Measurements from ENCODE around the gene DLX4.

DNA sequence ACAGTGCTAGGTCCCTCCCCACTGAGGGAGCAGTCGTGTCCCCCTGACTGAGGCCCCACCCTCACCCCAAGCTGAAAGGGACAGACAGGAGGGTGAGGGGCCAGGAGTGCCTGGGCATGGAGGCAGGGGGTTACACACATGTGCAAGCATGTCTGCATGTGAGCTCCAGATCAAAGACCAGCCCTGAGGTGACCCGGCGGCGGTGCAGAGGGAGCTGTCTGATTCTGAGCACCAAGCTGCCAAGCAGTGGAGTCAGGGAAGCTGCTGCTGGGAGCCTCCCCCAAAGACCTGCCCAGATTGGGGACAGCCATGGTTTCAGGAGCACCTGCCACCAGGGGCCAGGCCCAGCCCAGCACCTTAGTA lies 20.5 kb downstream of the DLX4 start:
- TF ChIP-seq, protein P1, sequence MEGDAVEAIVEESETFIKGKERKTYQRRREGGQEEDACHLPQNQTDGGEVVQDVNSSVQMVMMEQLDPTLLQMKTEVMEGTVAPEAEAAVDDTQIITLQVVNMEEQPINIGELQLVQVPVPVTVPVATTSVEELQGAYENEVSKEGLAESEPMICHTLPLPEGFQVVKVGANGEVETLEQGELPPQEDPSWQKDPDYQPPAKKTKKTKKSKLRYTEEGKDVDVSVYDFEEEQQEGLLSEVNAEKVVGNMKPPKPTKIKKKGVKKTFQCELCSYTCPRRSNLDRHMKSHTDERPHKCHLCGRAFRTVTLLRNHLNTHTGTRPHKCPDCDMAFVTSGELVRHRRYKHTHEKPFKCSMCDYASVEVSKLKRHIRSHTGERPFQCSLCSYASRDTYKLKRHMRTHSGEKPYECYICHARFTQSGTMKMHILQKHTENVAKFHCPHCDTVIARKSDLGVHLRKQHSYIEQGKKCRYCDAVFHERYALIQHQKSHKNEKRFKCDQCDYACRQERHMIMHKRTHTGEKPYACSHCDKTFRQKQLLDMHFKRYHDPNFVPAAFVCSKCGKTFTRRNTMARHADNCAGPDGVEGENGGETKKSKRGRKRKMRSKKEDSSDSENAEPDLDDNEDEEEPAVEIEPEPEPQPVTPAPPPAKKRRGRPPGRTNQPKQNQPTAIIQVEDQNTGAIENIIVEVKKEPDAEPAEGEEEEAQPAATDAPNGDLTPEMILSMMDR (IDR thresholded peaks at IDR 0.05): no peak
- no peak for TF ChIP-seq POLR2AphosphoS5 (IDR thresholded peaks at IDR 0.05; ENCODE audit: low read depth, low read length)
- no peak for TF ChIP-seq REST (IDR thresholded peaks at IDR 0.05; ENCODE audit: insufficient read depth in 1 of 2, low read depth in 2 of 2, low read length in 1 of 2)
- TF ChIP-seq TCF7L2 (IDR thresholded peaks at IDR 0.05; ENCODE audit: low read depth, low read length): no peak
- no peak for TF ChIP-seq SIN3A (IDR thresholded peaks at IDR 0.05; ENCODE audit: borderline replicate concordance, insufficient read depth, low read depth, low read length)

Measured in Panc1 (cell line).